Left kidney (tissue), 2 donors: ENCODE data around the gene CNTNAP2. TPM values are rescaled to one million over a fixed set of nuclear protein-coding genes. Genes with fewer than 3 reads are reported as not detected.
A peak's percentile ranks its signal among the peaks of the same experiment; 100 is the strongest.

Experiments
- DNase-seq: peaks from one replicate; pipeline ENCODE4 v3.0.0-alpha.2; 2013
- polyA plus RNA-seq: library from polyadenylated mRNA; unstranded; fragments of 120-200 nt; gene quantifications from one replicate; pipeline ENCODE4 v1.2.1, GENCODE V29; 2013; ENCODE audit not compliant: insufficient read length

CNTNAP2 gene
- polyA plus RNA-seq, 1 donor, result 26.4 TPM

GRCh38 chr7:146417176-146417575, 300.6 kb downstream of the CNTNAP2 start:
- no peak for DNase-seq

- DNase-seq, result no peak
Measured at GRCh38 chr7:146423446-146423845, 306.8 kb downstream of the CNTNAP2 start.

DNA sequence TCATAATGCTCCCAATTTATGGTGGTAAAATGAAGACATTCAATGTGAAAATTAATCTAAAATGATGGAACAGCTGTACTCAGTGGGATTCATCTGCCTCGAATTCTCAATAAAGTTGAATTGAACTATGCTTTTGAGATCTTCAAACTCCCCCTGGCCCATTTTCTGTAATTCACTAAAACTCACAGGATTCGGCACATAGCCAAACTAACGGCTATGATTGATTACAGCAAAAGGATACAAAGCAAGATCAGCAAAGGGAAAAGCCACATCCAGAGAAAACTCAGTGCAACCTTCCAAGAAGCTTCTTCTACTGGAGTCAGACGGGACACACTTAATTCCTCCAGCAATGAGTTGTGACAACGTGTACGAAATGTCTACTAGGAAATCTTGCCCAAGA, 307.5 kb downstream of the CNTNAP2 start:
- DNase-seq, result no peak

GRCh38 chr7:146433501-146433900, 316.9 kb downstream of the CNTNAP2 start:
- no peak for DNase-seq

GRCh38 chr7:146443102-146443501, 326.5 kb downstream of the CNTNAP2 start:
- DNase-seq, result no peak

GRCh38 chr7:146449625-146450024, 333.0 kb downstream of the CNTNAP2 start:
- DNase-seq, result no peak

DNA sequence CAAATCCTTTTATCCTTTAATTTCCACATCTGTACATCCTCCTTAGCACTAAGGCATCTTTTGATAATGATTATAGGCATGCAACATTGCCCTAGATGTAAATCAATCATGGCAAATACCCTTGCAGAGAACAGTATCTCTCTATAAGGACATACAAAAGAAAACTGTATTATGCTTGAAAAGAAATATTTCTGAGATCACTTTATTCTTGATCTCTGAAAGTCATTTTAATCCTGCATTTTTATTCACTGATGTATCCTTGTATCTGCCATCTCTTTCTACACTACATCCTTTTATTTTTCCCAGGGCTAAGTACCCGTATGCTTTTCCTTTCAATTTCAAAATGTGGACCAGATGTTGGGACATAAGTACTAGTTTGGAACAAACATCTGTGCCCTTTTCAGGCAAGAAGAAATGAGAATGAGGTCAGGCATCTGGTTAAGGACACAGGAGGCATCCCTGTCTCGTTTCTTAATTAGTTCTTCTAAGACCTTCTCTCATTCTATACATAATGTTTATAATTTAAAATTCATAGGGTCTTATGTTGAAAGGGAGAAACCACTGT, 338.6 kb downstream of the CNTNAP2 start:
- DNase-seq, result no peak

GRCh38 chr7:146479040-146479439, 362.4 kb downstream of the CNTNAP2 start:
- no peak for DNase-seq

- DNase-seq, result no peak
Measured at GRCh38 chr7:146486519-146486918, 369.9 kb downstream of the CNTNAP2 start.

- DNase-seq, result no peak
Measured at GRCh38 chr7:146492017-146492416, 375.4 kb downstream of the CNTNAP2 start.

DNA sequence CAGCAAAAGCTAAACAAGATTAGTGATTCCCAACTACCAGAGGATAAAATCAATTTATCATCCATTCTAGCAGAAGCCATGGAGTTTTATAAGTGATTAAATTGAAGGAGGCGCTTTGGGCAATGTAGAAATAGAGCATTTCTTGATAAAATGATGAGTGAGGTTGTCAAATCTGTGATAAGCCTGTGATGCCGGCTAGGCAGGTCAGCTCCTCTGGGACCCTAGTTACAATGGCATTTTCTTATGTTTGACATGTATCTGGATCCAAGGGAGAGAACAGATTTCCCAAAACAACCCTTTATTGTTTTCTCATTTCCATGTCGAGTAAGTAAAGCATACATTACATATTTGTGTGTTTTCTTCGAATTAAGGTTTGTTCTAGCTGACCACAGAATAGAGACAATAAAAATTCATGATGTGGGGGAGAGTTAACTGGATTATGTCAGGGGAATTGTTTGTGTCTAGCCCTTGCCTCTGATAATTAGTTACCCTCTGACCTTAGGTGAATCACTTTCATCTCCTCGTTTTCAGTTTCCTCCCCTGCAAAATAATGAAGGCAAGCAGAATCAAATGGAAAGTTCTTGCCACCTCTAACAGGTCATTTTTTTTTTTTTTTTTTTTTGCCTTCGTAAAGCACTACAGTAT, 378.5 kb downstream of the CNTNAP2 start:
- no peak for DNase-seq

GRCh38 chr7:146496657-146497056, 380.1 kb downstream of the CNTNAP2 start:
- DNase-seq, result no peak

- DNase-seq, result no peak
Measured at GRCh38 chr7:146499970-146500369, 383.4 kb downstream of the CNTNAP2 start.

DNA sequence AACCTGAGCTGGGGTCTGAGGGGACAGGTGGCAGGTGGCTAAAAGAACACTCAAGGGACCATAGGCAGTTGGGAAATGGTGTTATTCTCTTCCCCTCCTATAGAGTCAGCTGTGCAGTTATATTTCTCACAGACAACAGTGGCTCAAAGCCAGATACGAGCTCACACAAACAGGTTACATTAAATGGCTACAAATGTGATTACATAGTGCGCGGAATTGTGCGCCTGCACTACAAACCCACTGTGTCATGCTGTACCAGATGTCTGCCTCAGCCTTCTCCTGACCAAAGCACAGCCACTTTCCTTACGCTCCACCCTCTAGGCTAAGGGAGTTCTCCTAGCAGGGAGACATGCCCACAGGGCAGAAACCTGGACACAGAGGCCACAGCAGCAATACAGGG, 387.2 kb downstream of the CNTNAP2 start:
- DNase-seq, result no peak

DNA sequence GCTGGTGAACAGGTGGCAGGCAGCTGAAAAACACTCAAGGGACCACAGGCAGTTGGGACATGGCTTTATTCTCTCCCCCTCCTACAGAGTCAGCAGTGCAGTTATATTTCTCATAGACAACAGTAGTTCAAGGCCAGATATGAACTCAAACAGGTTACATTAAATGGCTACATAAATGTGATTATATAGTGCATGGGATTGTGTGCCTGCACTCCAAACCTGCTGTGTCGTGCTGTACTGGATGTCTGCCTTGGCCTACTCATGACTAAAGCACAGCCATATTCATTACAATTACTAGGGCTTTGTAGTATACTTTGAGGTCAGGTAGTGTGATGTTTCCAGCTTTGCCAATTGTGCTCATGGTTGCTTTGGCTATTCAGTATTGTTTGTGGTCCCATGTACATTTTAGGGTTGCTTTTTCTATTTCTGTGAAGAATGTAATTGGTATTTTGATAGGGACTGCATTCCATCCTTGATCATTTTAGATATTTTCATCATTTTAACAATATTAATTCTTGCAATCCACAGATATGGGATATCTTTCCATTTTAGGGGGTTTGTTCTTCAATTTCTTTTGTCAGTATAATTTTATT, 393.6 kb downstream of the CNTNAP2 start:
- DNase-seq, result no peak

GRCh38 chr7:146514304-146514703, 397.7 kb downstream of the CNTNAP2 start:
- no peak for DNase-seq

DNA sequence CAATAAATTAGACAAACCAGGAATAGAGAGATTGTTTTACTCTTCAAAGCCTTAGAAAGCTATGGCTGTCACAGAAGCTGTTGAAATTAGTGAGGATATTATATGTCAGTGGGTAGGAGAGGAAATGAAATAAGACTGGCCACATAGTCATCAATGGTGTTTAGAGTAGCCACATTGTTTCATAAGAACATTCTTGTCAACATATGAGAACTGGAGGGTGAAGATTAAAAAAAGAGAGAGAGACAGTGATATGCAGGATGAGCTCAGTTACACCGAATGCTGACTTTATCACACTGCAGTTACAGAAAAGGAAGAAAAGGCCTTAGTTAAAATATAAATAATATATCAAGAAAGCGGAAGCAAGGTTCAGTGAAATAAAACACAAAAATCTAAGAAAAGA, 412.0 kb downstream of the CNTNAP2 start:
- no peak for DNase-seq

DNA sequence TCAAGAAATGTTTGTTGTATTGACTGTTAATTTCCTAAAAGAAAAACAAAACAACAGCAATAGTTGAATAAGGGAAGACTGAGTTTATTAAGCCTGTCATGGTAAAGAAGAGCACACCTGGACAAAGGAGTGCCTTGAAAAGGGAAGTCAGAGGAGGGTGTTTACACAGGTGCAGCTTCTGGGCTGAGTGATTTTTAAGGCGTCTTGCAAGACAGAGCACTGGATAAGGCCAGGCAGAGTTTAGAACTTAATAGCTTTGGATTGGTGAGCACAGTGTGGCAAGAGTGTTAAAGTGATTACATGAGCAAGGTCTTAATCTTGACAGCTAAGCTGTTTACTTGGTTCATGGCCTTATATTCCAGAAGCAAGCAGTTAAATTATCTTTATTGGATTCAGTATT, 423.2 kb downstream of the CNTNAP2 start:
- DNase-seq, result peak; percentile 35

DNA sequence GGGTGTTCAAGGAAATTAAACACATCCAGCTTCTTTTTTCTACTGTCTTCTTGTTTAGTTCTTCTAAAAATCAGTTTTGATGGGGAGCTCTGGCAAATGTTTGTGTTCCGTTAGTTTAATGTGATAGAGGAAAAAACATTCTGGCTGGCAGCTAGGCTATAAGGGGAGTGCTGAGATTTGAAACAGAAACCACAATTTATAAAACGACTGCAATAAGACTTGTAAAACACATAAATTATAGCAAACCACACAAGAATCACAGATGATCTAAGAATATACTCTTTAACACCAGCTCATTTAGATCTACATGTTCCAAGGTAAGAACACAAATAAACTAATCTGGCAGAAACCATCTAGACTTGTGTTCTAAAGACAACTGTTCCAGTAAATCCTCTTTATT, 425.5 kb downstream of the CNTNAP2 start:
- no peak for DNase-seq

GRCh38 chr7:146544748-146545147, 428.1 kb downstream of the CNTNAP2 start:
- no peak for DNase-seq

- no peak for DNase-seq
Measured at GRCh38 chr7:146548816-146549215, 432.2 kb downstream of the CNTNAP2 start.

GRCh38 chr7:146554556-146554955, 438.0 kb downstream of the CNTNAP2 start:
- DNase-seq, result no peak

- no peak for DNase-seq
Measured at GRCh38 chr7:146557971-146558469, 441.4 kb downstream of the CNTNAP2 start.

GRCh38 chr7:146565872-146566271, 449.3 kb downstream of the CNTNAP2 start:
- no peak for DNase-seq
